HepG2 (cell line): Measurements from ENCODE around the gene TMEM129. TPM values are rescaled to one million over a fixed set of nuclear protein-coding genes. Genes with fewer than 3 reads are reported as not detected.

Experiments
- DRAP1 ChIP-seq: IDR thresholded peaks from 2 replicates; pipeline ENCODE4 v1.6.1; 2016; ENCODE audit warnings: missing genetic modification reagents, missing compliant biosample characterization
- ESRRA ChIP-seq: sonication (generic); formaldehyde crosslinking; IDR thresholded peaks from 2 replicates; pipeline ENCODE4 v1.5.1; 2020; ENCODE audit warnings: mild to moderate bottlenecking, low read depth, missing genetic modification reagents
- FOXC1 ChIP-seq: sonication (generic); formaldehyde crosslinking; IDR thresholded peaks from 2 replicates; pipeline ENCODE4 v1.8.0; 2022; ENCODE audit warnings: mild to moderate bottlenecking, missing genetic modification reagents, borderline replicate concordance
- FOXK1 ChIP-seq: sonication (generic); formaldehyde crosslinking; IDR thresholded peaks from 2 replicates; pipeline ENCODE4 v1.4.0; 2020; ENCODE audit warnings: low read depth, missing genetic modification reagents, borderline replicate concordance
- HIVEP1 ChIP-seq: sonication (generic); formaldehyde crosslinking; IDR thresholded peaks from 2 replicates; pipeline ENCODE4 v1.4.0; 2020; ENCODE audit warnings: mild to moderate bottlenecking, missing genetic modification reagents
- ISX ChIP-seq: sonication (generic); formaldehyde crosslinking; conservative IDR thresholded peaks from 2 replicates; pipeline ENCODE4 v1.5.0; 2020; ENCODE audit warnings: missing genetic modification reagents
- KDM5A ChIP-seq: fragments of 200-600 bp; sonication (generic); IDR thresholded peaks from 2 replicates; pipeline ENCODE4 v1.7.0; 2018; ENCODE audit warnings: antibody characterized with exemption, mild to moderate bottlenecking, low read length, borderline replicate concordance
- KLF13 ChIP-seq: sonication (generic); formaldehyde crosslinking; IDR thresholded peaks from 2 replicates; pipeline ENCODE4 v1.4.0; 2020; ENCODE audit warnings: mild to moderate bottlenecking, missing genetic modification reagents
- MAFG ChIP-seq: sonication (generic); formaldehyde crosslinking; IDR thresholded peaks from 2 replicates; pipeline ENCODE4 v1.5.1; 2020; ENCODE audit warnings: mild to moderate bottlenecking, missing genetic modification reagents
- MED8 ChIP-seq: sonication (generic); formaldehyde crosslinking; IDR thresholded peaks from 2 replicates; pipeline ENCODE4 v1.8.1; 2023; ENCODE audit warnings: mild to moderate bottlenecking, missing genetic modification reagents; ENCODE audit not compliant: insufficient replicate concordance
- MLX ChIP-seq: IDR thresholded peaks from 2 replicates; pipeline ENCODE4 v1.6.1; 2016
- MNT ChIP-seq: fragments of 450-650 bp; IDR thresholded peaks from 2 replicates; pipeline ENCODE4 v1.6.1; 2016
- MTF2 ChIP-seq: sonication (generic); formaldehyde crosslinking; IDR thresholded peaks from 2 replicates; pipeline ENCODE4 v1.5.0; 2020; ENCODE audit warnings: missing genetic modification reagents, borderline replicate concordance
- PAX8 ChIP-seq: sonication (generic); formaldehyde crosslinking; IDR thresholded peaks from 2 replicates; pipeline ENCODE4 v1.8.0; 2022; ENCODE audit warnings: mild to moderate bottlenecking, missing genetic modification reagents, borderline replicate concordance
- RFX3 ChIP-seq: IDR thresholded peaks from 2 replicates; pipeline ENCODE4 v1.6.1; 2016; ENCODE audit warnings: missing biosample characterization, missing genetic modification reagents
- RFXANK ChIP-seq: IDR thresholded peaks from 2 replicates; pipeline ENCODE4 v1.6.1; 2016
- SRSF9 ChIP-seq: fragments of 200-400 bp; formaldehyde crosslinking; IDR thresholded peaks from 2 replicates; pipeline ENCODE4 v1.6.1; 2018; ENCODE audit warnings: borderline replicate concordance, mild to moderate bottlenecking, low read depth, low read length; ENCODE audit not compliant: insufficient read depth, poor library complexity, severe bottlenecking
- ZBTB42 ChIP-seq: sonication (generic); formaldehyde crosslinking; IDR thresholded peaks from 2 replicates; pipeline ENCODE4 v1.5.0; 2020; ENCODE audit warnings: mild to moderate bottlenecking, missing genetic modification reagents
- ZFP36L2 ChIP-seq: sonication (generic); formaldehyde crosslinking; IDR thresholded peaks from 2 replicates; pipeline ENCODE4 v1.4.0; 2020; ENCODE audit warnings: missing genetic modification reagents
- ZNF205 ChIP-seq: IDR thresholded peaks from 2 replicates; pipeline ENCODE4 v1.6.1; 2018; ENCODE audit warnings: missing biosample characterization, missing genetic modification reagents
- ZNF296 ChIP-seq: sonication (generic); formaldehyde crosslinking; conservative IDR thresholded peaks from 2 replicates; pipeline ENCODE4 v1.5.0; 2020; ENCODE audit warnings: mild to moderate bottlenecking, missing genetic modification reagents
- ZNF343 ChIP-seq: sonication (generic); formaldehyde crosslinking; IDR thresholded peaks from 2 replicates; pipeline ENCODE4 v1.4.0; 2020; ENCODE audit warnings: mild to moderate bottlenecking, missing genetic modification reagents
- ZNF510 ChIP-seq: sonication (generic); formaldehyde crosslinking; IDR thresholded peaks from 2 replicates; pipeline ENCODE4 v1.4.0; 2020; ENCODE audit warnings: low read depth, mild to moderate bottlenecking, missing genetic modification reagents
- ZNF567 ChIP-seq: sonication (generic); formaldehyde crosslinking; IDR thresholded peaks from 2 replicates; pipeline ENCODE4 v1.8.1; 2023; ENCODE audit warnings: mild to moderate bottlenecking, missing genetic modification reagents, borderline replicate concordance
- ZNF7 ChIP-seq: IDR thresholded peaks from 2 replicates; pipeline ENCODE4 v1.6.1; 2016; ENCODE audit warnings: missing biosample characterization, missing genetic modification reagents
- polyA plus RNA-seq, 8 experiments: library from polyadenylated mRNA; depleted of rRNA in 3 of 8; stranded (reverse) in 7 of 8; unstranded in 1 of 8; fragments of >200 nt; fragmentation: Illumina TruSeq in 4 of 8; extraction: Trizol in 4 of 8; gene quantifications; 2 replicates each; pipeline versions ENCODE4 v1.2.1 to v1.2.3, GENCODE V29; 2011 to 2016; ENCODE audit warnings: low read depth in 4 of 8, missing spikeins in 1 of 8, mixed read lengths in 1 of 8; ENCODE audit not compliant: insufficient read depth in 1 of 8
- total RNA-seq, 5 experiments: library from RNA; depleted of rRNA; stranded (reverse); fragments of >200 nt; fragmentation: Illumina TruSeq; extraction: Trizol; gene quantifications; 2 replicates each; pipeline ENCODE4 v1.2.3, GENCODE V29; 2016; ENCODE audit warnings: low read depth in 1 of 5
- TF ChIP-seq, protein P1 (sequence below): sonication (generic); formaldehyde crosslinking; IDR thresholded peaks from 2 replicates; pipeline ENCODE4 v1.5.0; 2020; ENCODE audit warnings: missing genetic modification reagents
- TF ChIP-seq, protein P2 (sequence below): sonication (generic); formaldehyde crosslinking; IDR thresholded peaks from 2 replicates; pipeline ENCODE4 v1.4.0; 2020; ENCODE audit warnings: missing genetic modification reagents

The TMEM129 gene
- total and polyA plus RNA-seq, 2 of the 13 experiments (the other 11 are each of a cell fraction or from before 2014, with no cell fraction given) = 19.0 to 25.8 TPM

- peak; percentile 96; the same call in 1 of the 2 replicates for TF ChIP-seq ZNF343 (CRISPR knock-in tag)
- peak; percentile 99 for TF ChIP-seq ZNF510 (CRISPR knock-in tag)
- peak; percentile 89 for TF ChIP-seq DRAP1 (CRISPR knock-in tag)
- peak; percentile 97 for TF ChIP-seq ISX (CRISPR knock-in tag)
- peak; percentile 87 for TF ChIP-seq HIVEP1
- no peak for TF ChIP-seq MAFG
- TF ChIP-seq, protein P1, sequence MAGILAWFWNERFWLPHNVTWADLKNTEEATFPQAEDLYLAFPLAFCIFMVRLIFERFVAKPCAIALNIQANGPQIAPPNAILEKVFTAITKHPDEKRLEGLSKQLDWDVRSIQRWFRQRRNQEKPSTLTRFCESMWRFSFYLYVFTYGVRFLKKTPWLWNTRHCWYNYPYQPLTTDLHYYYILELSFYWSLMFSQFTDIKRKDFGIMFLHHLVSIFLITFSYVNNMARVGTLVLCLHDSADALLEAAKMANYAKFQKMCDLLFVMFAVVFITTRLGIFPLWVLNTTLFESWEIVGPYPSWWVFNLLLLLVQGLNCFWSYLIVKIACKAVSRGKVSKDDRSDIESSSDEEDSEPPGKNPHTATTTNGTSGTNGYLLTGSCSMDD (CRISPR knock-in tag) = peak; percentile 91
- TF ChIP-seq MNT = peak; percentile 80
- TF ChIP-seq MLX = peak; percentile 57; the same call in 1 of the 2 replicates
- no peak for TF ChIP-seq MTF2 (CRISPR knock-in tag)
- peak; percentile 76; the same call in 1 of the 2 replicates for TF ChIP-seq PAX8
- TF ChIP-seq ZFP36L2 (CRISPR knock-in tag) = 0 out of 2 replicates have a peak, but pooled peaks have one; percentile 49
- peak; percentile 98; the same call in 1 of the 2 replicates for TF ChIP-seq FOXC1 (CRISPR knock-in tag)
- peak; percentile 97 for TF ChIP-seq ZBTB42
- peak; percentile 84 for TF ChIP-seq ZNF205 (CRISPR knock-in tag)
- peak; percentile 84 for TF ChIP-seq ESRRA
- TF ChIP-seq SRSF9 = no peak
- peak; percentile 43; the same call in 1 of the 2 replicates for TF ChIP-seq ZNF7 (CRISPR knock-in tag)
- no peak; the same call in 1 of the 2 replicates for TF ChIP-seq KLF13 (CRISPR knock-in tag)
- no peak for TF ChIP-seq MED8 (CRISPR knock-in tag)
- TF ChIP-seq, protein P2, sequence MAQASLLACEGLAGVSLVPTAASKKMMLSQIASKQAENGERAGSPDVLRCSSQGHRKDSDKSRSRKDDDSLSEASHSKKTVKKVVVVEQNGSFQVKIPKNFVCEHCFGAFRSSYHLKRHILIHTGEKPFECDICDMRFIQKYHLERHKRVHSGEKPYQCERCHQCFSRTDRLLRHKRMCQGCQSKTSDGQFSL (CRISPR knock-in tag) = peak; percentile 78; the same call in 1 of the 2 replicates
- no peak for TF ChIP-seq RFX3 (CRISPR knock-in tag)
- no peak; the same call in 1 of the 2 replicates for TF ChIP-seq KDM5A
- peak; percentile 64; the same call in 1 of the 2 replicates for TF ChIP-seq ZNF296
- TF ChIP-seq FOXK1 (CRISPR knock-in tag) = peak; percentile 52; the same call in 1 of the 2 replicates
- peak; percentile 85; the same call in 1 of the 2 replicates for TF ChIP-seq RFXANK (CRISPR knock-in tag)
- no peak for TF ChIP-seq ZNF567 (CRISPR knock-in tag)
Measured at GRCh38 chr4:1712216-1713002, 8.7 kb downstream of the TMEM129 start, which contains the start of gene SLBP (continued).
